ENCODE measurements around the gene PRX.
"Not testable (repeated sequence)": the region's sequence is repeated elsewhere in the genome, so short reads cannot be mapped to it uniquely, and the experiment has no call there.

PRX gene

GRCh38 chr19:40413291-40413845, at the start of gene PRX:
PRX (minus strand) TSS chr19:40413378; CDS start chr19:40407932, 5,446 bp downstream.
- no peak for DNase-seq (ENCODE audit: low spot score)

GRCh38 chr19:40461669-40462221, 48.6 kb upstream of the PRX start:
- no peak for DNase-seq (ENCODE audit: low spot score)

- DNase-seq (ENCODE audit: low spot score): no peak
Measured at GRCh38 chr19:40460185-40460584, 47.0 kb upstream of the PRX start.

- DNase-seq (ENCODE audit: low spot score): no peak
Measured at GRCh38 chr19:40458597-40458974, 45.4 kb upstream of the PRX start.

- DNase-seq (ENCODE audit: low spot score): no peak
Measured at GRCh38 chr19:40457953-40458596, 44.9 kb upstream of the PRX start.

GRCh38 chr19:40457048-40457447, 43.9 kb upstream of the PRX start:
- DNase-seq (ENCODE audit: low spot score): no peak

GRCh38 chr19:40453943-40454342, 40.8 kb upstream of the PRX start:
- DNase-seq (ENCODE audit: low spot score): not testable (repeated sequence)

GRCh38 chr19:40453151-40453735, 40.1 kb upstream of the PRX start:
- DNase-seq (ENCODE audit: low spot score): no peak

GRCh38 chr19:40452016-40452415, 38.8 kb upstream of the PRX start:
- no peak for DNase-seq (ENCODE audit: low spot score)

GRCh38 chr19:40450664-40451063, 37.5 kb upstream of the PRX start:
- DNase-seq (ENCODE audit: low spot score): no peak

- DNase-seq (ENCODE audit: low spot score): no peak
Measured at GRCh38 chr19:40449506-40449905, 36.3 kb upstream of the PRX start.

- DNase-seq (ENCODE audit: low spot score): no peak
Measured at GRCh38 chr19:40446263-40446784, 33.1 kb upstream of the PRX start.

- no peak for DNase-seq (ENCODE audit: low spot score)
Measured at GRCh38 chr19:40445780-40446262, 32.6 kb upstream of the PRX start.

- no peak for DNase-seq (ENCODE audit: low spot score)
Measured at GRCh38 chr19:40444825-40445312, 31.7 kb upstream of the PRX start.

GRCh38 chr19:40444000-40444824, 31.0 kb upstream of the PRX start, which contains the start of gene SERTAD3:
SERTAD3 (minus strand) TSS chr19:40444335; CDS start chr19:40442080, 2,255 bp downstream.
- DNase-seq (ENCODE audit: low spot score): peak; percentile 96

- peak; percentile 100 for DNase-seq (ENCODE audit: low spot score)
Measured at GRCh38 chr19:40443131-40443999, 30.2 kb upstream of the PRX start.

GRCh38 chr19:40442328-40443130, 29.4 kb upstream of the PRX start:
- DNase-seq (ENCODE audit: low spot score): no peak

GRCh38 chr19:40441719-40442253, 28.6 kb upstream of the PRX start:
- DNase-seq (ENCODE audit: low spot score): no peak

- DNase-seq (ENCODE audit: low spot score): no peak
Measured at GRCh38 chr19:40438284-40438683, 25.1 kb upstream of the PRX start.
